GM10847 (cell line): Measurements from ENCODE around the gene AXIN1.

Experiments
- POLR2A ChIP-seq: IDR thresholded peaks from 2 replicates; pipeline ENCODE4 v1.6.1; 2011; ENCODE audit not compliant: insufficient read length; ENCODE audit errors: extremely low read depth

Gene AXIN1

DNA sequence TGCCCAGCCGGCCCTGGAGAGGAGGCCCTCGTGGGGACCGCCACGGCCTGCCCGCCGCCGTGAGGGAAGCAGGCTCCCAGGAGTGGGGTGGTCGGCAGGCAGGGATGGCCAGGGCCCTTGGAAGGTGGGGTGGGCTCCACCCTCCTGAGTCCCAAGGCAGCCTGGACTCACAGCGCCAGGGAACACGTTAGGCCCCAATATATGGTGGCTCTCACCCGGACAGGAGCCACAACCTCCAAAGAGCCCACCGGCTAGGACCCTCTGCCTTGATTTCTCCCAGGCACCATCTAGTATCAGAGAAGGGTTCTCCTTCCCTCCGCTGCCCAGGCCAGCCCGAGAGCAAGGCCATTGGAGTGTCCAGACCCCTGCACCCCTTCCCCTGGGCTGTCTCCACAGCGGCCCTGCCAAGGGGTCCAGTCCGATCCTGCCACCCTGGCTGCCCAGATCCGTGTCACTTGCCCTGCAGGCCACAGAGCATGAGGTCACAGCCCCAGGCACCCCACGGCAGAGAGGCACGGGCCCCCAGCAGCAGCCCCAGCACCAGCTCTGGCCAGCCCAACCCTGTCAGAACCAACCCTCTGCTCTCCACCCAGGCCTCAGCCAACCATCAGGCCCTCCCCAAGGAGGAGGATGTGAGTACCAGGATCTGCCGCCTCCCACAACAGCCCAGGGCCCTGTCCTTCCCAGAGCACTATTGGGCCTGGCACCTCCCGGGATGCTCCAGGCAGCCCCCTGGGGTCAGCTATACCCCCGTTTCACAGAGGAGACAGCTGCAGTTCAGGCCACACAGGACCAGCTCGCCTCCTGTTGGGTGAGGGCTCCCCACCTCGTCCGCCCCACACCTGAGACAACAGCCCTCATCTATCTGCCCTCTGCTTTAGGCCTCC lies 1.1 kb upstream of the AXIN1 start:
- no peak for TF ChIP-seq POLR2A

DNA sequence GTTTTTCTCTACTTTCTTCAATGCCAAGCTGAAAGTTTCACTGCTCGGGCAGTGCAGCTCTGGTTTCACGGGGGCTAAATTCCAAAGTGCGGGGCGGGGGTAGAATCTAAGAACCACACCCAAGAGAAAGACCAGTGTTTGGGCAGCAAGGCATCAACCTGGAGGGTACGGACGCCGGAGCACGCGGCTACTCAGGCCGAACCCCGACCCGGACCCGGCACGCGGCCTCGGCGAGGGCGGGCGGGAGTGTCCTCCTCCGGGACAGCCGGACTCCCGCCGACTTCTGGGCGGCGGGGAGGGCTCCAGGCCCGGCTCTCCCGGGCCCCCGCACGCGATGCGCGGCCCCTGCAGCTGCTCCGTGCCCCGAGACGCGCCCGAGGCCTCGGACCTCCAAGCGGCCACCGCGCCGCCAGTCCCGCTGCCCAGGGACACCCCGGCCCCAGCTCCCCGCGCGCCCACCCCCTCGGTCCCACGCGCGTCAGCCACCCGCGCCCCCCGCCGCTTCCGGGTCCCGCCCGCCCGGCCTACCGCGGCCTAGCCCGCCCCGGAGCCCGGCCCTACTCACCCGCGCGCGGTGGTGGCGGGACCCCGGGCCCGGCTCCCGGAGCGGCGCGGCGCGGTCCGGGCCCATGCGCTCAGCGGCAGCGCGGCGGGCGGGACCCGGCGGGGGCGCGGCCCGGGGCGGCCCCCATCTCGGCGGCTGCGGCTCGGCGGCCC lies 561 bp downstream of the AXIN1 start:
- TF ChIP-seq POLR2A = no peak

DNA sequence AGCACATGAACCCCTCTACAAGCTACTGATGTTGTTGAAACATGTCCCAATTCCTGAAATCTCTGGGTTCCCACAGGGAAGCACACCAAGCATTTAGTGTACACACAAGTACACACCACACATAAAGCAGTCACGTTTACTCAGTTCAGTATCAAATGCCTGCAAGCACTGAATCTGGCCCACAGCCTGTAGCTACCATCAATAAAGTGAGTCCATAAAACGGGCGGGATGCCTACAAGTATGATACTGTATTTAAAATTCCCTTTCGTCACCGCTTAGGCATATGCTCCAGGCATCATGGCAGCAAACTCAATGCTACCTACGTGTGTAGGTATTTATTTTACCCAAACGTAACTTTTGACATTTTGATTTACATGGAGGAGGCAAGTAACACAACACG lies 2.3 kb downstream of the AXIN1 start:
- no peak for TF ChIP-seq POLR2A

DNA sequence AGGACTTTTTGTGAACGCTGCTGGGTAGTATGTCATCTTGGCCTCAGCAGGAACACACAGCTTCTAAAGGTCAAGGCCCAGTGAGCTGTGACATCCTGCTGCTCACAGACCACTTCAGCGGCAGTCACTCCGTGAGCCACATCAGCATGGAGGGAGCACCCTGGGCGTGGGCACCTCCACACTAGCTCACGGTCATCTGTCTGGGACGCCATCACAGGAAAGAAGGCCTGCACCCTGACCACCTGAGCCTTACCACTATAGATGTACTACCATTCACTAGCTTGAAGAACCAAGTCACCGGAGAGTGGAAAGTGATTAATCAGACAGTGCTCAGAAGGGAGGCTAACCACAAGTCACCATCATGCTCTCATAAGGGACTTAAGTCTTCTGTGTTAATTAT lies 3.3 kb downstream of the AXIN1 start:
- TF ChIP-seq POLR2A = no peak

DNA sequence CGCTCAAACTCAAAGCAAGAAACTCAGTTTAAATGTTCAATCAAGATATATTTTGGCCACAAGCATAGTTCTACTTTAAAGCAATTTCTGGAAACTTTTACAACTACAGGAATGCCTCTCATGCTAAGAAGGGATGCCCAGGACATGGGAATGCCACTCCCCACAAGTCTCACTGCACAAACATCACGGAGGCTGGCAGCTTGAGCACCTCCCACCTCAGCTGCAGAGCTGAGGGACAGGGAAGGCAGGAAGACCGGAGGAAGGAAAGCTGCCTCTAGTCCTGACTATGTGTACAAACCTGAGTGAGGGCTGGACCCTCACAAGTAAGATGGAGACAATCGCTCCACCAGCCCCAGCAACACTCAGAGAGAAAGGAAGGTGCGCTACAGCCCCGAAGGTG lies 5.3 kb downstream of the AXIN1 start:
- TF ChIP-seq POLR2A = no peak

DNA sequence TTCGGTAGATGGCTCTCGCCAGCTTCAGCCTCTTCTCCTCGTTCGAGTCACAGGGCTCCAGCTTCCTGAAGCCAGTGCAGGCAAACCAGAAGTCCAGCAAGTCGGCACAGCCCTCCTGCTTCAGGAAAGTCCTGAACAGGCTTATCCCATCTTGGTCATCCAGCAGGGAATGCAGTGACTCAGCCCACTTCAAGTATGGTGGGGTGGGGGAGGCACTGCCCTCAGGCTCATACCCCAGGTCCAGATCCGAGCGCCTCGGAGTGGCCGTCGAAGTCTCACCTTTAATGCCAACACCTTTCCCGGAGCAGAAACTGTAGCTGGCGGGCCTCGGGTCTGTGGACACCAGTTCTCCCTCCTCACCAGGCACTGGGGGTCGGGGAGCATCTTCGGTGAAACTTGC lies 5.9 kb downstream of the AXIN1 start:
- TF ChIP-seq POLR2A = no peak

DNA sequence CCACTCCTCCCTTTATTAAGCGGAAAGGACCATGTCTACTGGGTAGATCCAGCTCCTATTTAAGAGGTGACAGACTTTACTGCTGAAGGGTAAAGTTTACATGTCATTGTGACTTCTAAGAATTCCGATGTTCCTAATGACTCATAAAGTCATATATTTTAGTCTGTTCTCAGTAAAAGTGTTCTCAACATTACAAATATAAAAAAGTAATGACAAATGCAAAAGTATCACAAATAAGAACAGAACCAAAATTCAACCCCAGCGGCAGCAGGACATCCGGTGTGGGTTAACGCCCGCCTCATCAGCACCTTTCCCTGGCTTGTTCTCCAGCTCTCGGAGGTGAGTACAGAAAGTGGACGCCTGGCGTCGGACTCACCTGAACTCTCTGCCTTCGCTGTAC lies 6.8 kb downstream of the AXIN1 start:
- no peak for TF ChIP-seq POLR2A

DNA sequence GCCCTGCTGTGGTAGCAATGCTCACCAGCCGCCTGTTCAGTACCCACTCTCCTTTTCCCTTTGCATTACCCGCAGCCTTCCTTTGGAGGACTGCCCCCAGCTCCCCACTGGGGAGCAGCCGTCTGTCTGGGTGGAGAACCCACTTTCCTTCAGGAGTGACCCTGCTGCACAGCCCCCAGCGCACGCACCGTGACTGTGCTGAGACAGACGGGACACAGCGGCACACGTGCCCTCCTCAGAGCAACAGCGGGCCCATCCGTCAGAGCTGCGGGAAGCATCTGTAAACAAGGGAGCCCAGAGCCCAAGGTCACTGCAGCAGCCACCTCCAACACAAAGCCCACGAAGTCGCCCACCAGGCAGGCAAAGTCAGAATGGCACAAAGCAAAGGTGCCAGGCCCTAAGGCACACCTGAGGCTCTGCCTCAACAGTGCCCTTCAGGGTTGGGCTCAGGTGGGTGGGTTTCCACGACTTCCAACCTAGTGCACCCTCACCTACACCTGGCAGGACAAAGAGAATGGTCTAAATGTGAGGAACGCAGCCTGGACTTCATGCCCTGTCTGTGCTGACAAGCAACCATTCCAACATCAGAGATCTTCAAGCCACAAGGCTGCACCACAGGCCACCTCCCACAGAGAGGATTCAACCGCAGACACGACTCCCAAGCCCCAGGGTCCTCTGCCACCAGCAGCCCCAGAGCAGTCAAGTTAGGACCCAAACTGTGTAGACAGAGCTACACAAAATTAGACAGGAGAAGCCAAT lies 9.9 kb downstream of the AXIN1 start:
- no peak for TF ChIP-seq POLR2A

DNA sequence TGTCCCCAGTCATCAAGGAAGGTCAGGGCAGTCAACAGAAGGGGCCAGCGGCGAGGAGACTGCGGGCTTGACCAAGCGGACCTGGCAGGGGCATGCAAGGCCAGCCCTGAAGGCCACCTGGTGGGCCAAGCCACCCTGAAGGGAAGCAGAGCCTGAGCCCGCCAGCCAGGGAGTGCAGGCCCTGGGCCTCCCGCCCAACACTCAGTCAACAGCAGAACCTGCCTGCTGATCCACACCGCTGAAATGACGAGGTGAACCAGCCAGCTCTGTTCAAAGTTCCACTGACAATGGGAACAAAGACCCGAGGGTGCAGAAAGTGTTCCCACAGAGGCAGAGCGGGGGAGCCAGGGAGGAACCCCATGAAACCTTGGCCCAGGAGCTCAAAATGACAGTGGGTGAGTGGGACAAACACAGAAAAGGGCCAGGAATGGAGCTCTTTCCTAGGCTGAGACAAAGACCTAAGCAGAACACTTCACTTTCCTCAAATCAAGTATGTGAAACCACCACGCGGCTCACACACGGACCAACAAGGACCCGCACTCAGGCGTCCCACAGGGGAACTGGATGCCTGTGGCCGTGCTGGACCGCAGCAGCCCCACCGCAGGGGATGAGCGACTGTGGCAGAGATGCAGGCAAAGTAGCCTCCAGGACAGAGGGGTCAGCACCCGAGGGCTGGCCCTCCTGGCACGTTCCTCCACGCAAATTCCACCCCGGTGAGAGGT lies 12.0 kb downstream of the AXIN1 start:
- no peak for TF ChIP-seq POLR2A

DNA sequence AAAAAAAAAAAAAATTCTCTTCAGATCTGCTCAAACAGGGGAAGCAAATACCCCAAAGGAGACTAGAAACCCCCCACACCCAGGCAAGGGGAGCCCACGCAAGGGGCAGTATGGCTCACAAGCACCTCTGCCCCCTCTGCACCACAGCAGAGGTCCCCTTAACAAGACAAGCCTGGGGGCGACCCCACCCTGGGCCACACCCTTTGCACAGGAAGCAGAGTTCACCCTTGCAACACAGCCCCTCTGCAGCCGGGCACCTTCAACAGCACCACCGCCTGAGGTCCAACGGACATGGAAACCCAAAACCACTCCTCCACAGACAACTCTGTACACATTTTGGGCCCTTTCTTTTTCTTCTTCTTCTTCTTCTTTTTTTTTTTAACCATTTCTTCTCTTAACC lies 12.8 kb downstream of the AXIN1 start:
- TF ChIP-seq POLR2A = no peak

DNA sequence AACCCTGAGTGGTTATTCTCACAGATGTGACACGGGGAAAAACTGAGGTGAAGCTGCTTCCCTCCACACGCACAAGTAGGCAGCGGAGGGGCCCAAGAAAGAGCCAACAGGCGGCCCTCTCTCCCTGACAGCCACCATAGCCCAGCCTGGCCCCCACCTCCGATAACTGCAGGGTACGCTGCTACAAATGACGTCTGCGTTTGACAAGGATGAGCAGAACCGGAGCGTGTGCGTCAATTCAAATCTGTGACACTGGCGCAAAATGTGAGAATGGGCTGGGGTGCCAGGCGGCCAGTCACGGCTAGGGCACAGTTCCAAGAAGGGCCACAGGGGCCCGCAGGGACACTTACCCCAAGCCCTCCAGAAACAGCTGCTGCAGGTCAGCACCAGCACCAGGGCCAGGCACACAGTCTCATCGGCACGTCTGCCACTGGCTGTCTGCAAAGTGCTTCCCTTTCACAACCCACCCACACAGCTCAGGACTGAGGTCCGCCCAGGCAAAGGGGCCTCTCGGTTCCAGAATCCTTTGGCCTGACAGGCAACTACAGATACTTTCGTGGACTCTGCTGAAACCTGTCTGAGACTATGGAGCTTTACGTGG lies 14.4 kb downstream of the AXIN1 start:
- no peak for TF ChIP-seq POLR2A

DNA sequence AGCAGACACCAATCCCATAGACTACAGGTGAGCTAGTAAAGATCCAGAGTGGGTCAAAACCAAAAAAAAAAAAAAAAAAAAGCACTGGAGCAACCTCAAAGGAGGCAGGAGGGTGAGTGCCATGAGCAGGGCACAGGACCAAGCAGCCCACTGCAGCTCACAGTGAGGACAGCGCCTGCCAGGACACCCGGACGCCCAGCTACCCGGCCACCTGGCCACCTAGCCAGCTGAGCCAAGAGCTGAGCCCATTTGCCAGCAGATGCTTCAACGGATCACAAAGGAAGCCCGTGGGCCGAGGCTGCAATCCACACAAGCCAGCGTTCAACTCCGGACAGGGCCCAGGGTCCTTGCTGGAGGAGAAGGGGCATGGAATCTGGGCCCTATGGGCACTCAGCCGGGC lies 15.1 kb downstream of the AXIN1 start:
- TF ChIP-seq POLR2A = no peak

DNA sequence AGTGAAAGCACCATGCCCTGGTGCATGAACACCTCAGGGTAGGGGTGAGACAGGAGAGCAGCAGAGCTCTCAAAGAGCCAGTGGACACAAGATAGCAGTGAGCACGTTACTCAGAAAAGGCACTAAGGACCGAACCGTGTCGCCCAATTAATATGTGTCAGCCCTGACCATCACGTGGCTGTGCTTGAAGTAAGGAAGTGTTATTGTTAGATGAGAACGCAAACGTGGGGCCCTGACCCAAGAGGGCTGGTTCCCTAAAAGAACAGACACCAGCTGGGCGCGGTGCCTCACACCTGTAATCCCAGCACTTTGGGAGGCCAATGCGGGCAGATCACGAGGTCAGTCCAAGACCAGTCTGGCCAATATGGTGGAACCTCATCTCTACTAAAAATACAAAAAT lies 16.3 kb downstream of the AXIN1 start:
- no peak for TF ChIP-seq POLR2A

DNA sequence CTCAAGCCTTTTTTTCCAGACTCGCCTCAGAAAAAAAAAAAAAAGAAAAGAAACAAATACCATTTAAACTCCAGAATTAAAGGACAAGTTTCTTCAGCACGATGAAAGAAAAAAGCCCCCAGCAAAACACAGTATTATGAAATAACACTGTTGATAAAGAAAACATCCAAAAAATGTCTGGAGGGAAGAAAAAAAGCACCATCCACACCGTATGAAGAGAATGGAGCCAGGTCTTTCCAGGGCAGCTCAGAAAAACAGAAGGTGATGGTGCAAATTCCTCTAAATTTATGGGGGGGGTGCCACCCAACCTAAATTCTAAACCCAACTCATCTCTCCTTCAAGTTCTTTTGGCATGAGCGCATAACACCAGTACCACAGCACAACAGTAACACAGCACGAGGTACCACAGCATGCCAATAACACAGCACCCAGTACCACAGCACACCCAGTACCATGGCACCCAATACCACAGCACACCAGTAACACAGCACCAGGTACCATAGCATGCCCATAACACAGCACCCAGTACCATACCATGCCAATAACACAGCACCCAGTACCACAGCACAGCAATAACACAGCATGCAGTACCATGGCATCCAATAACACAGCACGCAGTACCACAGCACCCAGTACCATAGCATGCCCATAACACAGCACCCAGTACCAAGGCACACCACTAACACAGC lies 19.0 kb downstream of the AXIN1 start:
- TF ChIP-seq POLR2A = no peak

DNA sequence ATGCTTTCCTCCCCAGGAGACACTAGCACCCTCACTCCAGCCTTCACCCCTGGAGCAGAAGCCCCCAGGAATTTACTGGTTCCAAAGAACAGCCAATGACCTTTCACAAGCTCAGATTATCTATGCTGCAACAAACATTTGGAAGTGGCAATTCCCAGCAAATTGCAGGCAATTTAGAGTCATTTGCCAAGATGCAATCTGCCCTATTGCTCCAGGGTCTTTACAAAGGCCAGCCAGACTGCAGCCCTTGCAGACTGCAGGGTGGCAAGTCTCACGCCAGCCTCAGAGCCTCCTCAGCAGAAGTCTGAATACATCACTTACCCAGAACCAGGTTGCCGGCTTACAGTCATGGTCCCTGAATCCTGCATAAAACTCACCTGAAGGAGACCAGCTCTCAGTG lies 21.8 kb downstream of the AXIN1 start:
- TF ChIP-seq POLR2A = no peak
